Thymus (tissue), 11 donors: ENCODE measurements around the gene PLD3. TPM values are rescaled to one million over a fixed set of nuclear protein-coding genes. Genes with fewer than 3 reads are reported as not detected.

Experiments used
- DNase-seq, 9 donors: peaks; one replicate each; pipeline ENCODE4 v3.0.0-alpha.2; 2013; ENCODE audit warnings: low spot score in 9 of 9, low read depth in 6 of 9, missing footprints in 1 of 9
- H3K27ac ChIP-seq, 2 donors: one replicate each; pipeline ENCODE4 v1.5.1; 2013; ENCODE audit warnings: control low read depth in 1 of 2, low read depth in 1 of 2, low read length in 1 of 2, mild to moderate bottlenecking in 1 of 2, moderate library complexity in 1 of 2
- H3K27me3 ChIP-seq, 2 donors: one replicate each; pipeline ENCODE4 v1.5.1; 2013; ENCODE audit warnings: low read length in 1 of 2; ENCODE audit not compliant: control insufficient read depth in 2 of 2, insufficient read depth in 1 of 2
- H3K36me3 ChIP-seq, 2 donors: one replicate each; pipeline ENCODE4 v1.5.1; 2013; ENCODE audit warnings: low read length in 1 of 2, mild to moderate bottlenecking in 1 of 2, moderate library complexity in 1 of 2; ENCODE audit not compliant: control insufficient read depth in 2 of 2, insufficient read depth in 2 of 2
- H3K4me1 ChIP-seq, 2 donors: one replicate each; pipeline ENCODE4 v1.5.1; 2013; ENCODE audit warnings: low read length in 2 of 2; ENCODE audit not compliant: control insufficient read depth in 2 of 2, insufficient read depth in 2 of 2
- H3K4me3 ChIP-seq, 2 donors: one replicate each; pipeline ENCODE4 v1.5.1; 2013; ENCODE audit warnings: low read length in 2 of 2, control low read depth in 1 of 2, mild to moderate bottlenecking in 1 of 2
- H3K9me3 ChIP-seq, 2 donors: one replicate each; pipeline ENCODE4 v1.5.1; 2013; ENCODE audit warnings: low read length in 1 of 2, mild to moderate bottlenecking in 1 of 2; ENCODE audit not compliant: control insufficient read depth in 2 of 2, insufficient read depth in 1 of 2
- WGBS: extraction: QIAGEN DNeasy Blood & Tissue Kit; methylation state at CpG from one replicate; pipeline ENCODE4 v1.1.7; 2013; 5-methylcytosine and 5-hydroxymethylcytosine counted together
- polyA plus RNA-seq: library from polyadenylated mRNA; stranded (reverse); fragments of 200-250 nt; gene quantifications from one replicate; pipeline ENCODE4 v1.2.3, GENCODE V29; 2013
- total RNA-seq: library from RNA; stranded (reverse); fragments of 120-200 nt; gene quantifications from one replicate; pipeline ENCODE4 v1.2.4, GENCODE V29; 2013
- donor health status: healthy.

The PLD3 gene
- total and polyA plus RNA-seq, 2 donors = 70.3 to 108 TPM

GRCh38 chr19:40337107-40337506 is 11.4 kb upstream of the PLD3 start:
- Histone ChIP-seq H3K36me3 (peaks cover 45 to 52% of the 10 kb centered on the region in 2 donors), H3K27ac (no peak overlapping the region), H3K4me1 (no peaks in the 10 kb centered on the region), H3K4me3 (no peak overlapping the region), H3K27me3 (no peaks in the 10 kb centered on the region), H3K9me3 (no peaks in the 10 kb centered on the region)
- DNase-seq = no peak
- 98% methylated on average over 2 of the region's 2 CpGs for WGBS

GRCh38 chr19:40337594-40337993 is 10.9 kb upstream of the PLD3 start:
- WGBS = 99% methylated on average over 5 of the region's 5 CpGs
- H3K9me3 ChIP-seq = no peaks in the 10 kb centered on the region
- H3K27ac ChIP-seq = no peak overlapping the region
- no peaks in the 10 kb centered on the region for H3K27me3 ChIP-seq
- no peak overlapping the region for H3K4me3 ChIP-seq
- DNase-seq = no peak
- peaks cover 43 to 47% of the 10 kb centered on the region in 2 donors for H3K36me3 ChIP-seq
- H3K4me1 ChIP-seq = no peaks in the 10 kb centered on the region

- H3K27ac ChIP-seq = no peak overlapping the region
- no peak for DNase-seq
- peaks cover 33 to 36% of the 10 kb centered on the region in 2 donors for H3K36me3 ChIP-seq
- no peaks in the 10 kb centered on the region for H3K9me3 ChIP-seq
- H3K4me3 ChIP-seq = no peak overlapping the region
- 97% methylated on average over 4 of the region's 4 CpGs for WGBS
- no peaks in the 10 kb centered on the region for H3K4me1 ChIP-seq
- H3K27me3 ChIP-seq = no peaks in the 10 kb centered on the region
Measured at GRCh38 chr19:40339018-40339728, 9.3 kb upstream of the PLD3 start.

GRCh38 chr19:40341601-40342482 is 6.7 kb upstream of the PLD3 start:
- Histone ChIP-seq H3K27me3 (no peaks in the 10 kb centered on the region), H3K27ac (peak overlapping the region in 1 of 2 donors; percentile 42), H3K36me3 (peaks cover 15 to 20% of the 10 kb centered on the region in 2 donors), H3K4me3 (no peak overlapping the region), H3K4me1 (no peaks in the 10 kb centered on the region), H3K9me3 (no peaks in the 10 kb centered on the region)
- DNase-seq = no peak
- 97% methylated on average over 9 of the region's 9 CpGs for WGBS

- H3K27me3 ChIP-seq = no peaks in the 10 kb centered on the region
- H3K9me3 ChIP-seq = no peaks in the 10 kb centered on the region
- H3K36me3 ChIP-seq = peaks cover 12 to 20% of the 10 kb centered on the region in 2 donors
- H3K4me3 ChIP-seq = no peak overlapping the region
- H3K27ac ChIP-seq = no peak overlapping the region
- peaks cover 0 to 4% of the 10 kb centered on the region in 2 donors for H3K4me1 ChIP-seq
- no peak for DNase-seq
- 98% methylated on average over 11 of the region's 11 CpGs for WGBS
Measured at GRCh38 chr19:40342644-40343311, 5.7 kb upstream of the PLD3 start.

- Histone ChIP-seq H3K27me3 (no peaks in the 10 kb centered on the region), H3K4me1 (peaks cover 6 to 12% of the 10 kb centered on the region in 2 donors), H3K4me3 (no peak overlapping the region), H3K9me3 (no peaks in the 10 kb centered on the region), H3K36me3 (peaks cover 9 to 12% of the 10 kb centered on the region in 2 donors), H3K27ac (no peak overlapping the region)
- no peak for DNase-seq
- 69% methylated on average over 7 of the region's 7 CpGs for WGBS
Measured at GRCh38 chr19:40344422-40344821, 4.1 kb upstream of the PLD3 start.

GRCh38 chr19:40348961-40349507 is 539 bp downstream of the PLD3 start:
- peak in 1 of 9 donors; percentile 43 for DNase-seq
- Histone ChIP-seq H3K36me3 (peaks cover 0 to 3% of the 10 kb centered on the region in 2 donors), H3K27me3 (no peaks in the 10 kb centered on the region), H3K4me3 (peak overlapping the region; percentile 66 to 76), H3K4me1 (peaks cover 7 to 13% of the 10 kb centered on the region in 2 donors), H3K9me3 (no peaks in the 10 kb centered on the region), H3K27ac (peak overlapping the region; percentile 15 to 44)
- WGBS = 22% methylated on average over 17 of the region's 17 CpGs

- no peaks in the 10 kb centered on the region for H3K4me1 ChIP-seq
- WGBS = 91% methylated on average over 9 of the region's 9 CpGs
- no peaks in the 10 kb centered on the region for H3K36me3 ChIP-seq
- no peaks in the 10 kb centered on the region for H3K9me3 ChIP-seq
- no peak for DNase-seq
- H3K4me3 ChIP-seq = no peak overlapping the region
- H3K27me3 ChIP-seq = no peaks in the 10 kb centered on the region
- H3K27ac ChIP-seq = no peak overlapping the region
Measured at GRCh38 chr19:40355975-40356680, 7.6 kb downstream of the PLD3 start.
